ENCODE results near the gene GPATCH11.

- TF ChIP-seq EP300 (IDR thresholded peaks at IDR 0.05) (no peak), CTCF (IDR thresholded peaks at IDR 0.05) (no peak), POLR2AphosphoS5 (IDR thresholded peaks at IDR 0.05) (no peak), POLR2A (IDR thresholded peaks at IDR 0.05) (no peak)
These were observed 59.7 kb downstream of the GPATCH11 start for GRCh38 chr2:37143974-37144373.

Measured in sigmoid colon (tissue), 4 donors.